HG03571 (cell line): Measurements from ENCODE around the gene ITGB7.
"Not testable (repeated sequence)": the region's sequence is repeated elsewhere in the genome, so short reads cannot be mapped to it uniquely, and the experiment has no call there.

Experiments used
- ATAC-seq: cut with Tn5 transposase; IDR thresholded peaks from one replicate; pipeline ENCODE4 v1.9.1; 2021; ENCODE audit not compliant: unreplicated experiment

ITGB7 gene

DNA sequence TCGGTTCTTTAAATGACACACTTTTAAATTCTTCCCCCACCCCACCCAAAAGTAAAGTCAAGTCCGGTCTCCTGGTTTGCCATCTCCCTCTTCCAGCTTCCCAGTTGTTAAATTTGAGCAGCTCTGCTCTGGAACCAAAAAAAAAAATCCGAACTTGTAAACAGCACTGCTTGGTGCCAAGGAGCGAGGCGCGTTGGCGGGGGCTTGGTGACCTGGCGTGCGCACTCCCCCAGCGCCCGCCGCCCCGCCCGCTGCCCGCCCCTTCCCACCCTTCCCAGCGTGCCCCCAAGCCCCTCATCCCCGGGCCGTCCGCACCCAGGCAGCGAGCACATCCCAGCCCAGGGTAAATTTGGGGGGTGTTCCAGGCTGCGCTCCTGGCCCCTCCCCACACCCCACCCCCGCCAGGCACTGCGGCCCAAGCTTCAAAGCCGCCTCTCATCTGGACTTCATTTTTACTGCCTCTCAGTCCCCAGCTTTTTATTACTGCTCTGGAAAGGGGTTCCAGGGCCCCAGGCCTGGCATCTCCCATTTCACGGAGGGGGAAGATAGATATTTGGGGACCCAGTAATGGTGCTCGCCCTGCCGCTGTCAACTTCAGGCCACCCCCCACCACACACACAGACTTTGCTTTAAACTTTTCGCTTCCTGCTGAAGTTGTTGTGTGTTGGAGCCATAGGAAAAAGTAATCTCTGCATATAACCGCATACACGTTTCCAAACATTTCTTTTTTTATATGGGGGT is 11.7 kb upstream of the ITGB7 start:
- no peak for ATAC-seq

DNA sequence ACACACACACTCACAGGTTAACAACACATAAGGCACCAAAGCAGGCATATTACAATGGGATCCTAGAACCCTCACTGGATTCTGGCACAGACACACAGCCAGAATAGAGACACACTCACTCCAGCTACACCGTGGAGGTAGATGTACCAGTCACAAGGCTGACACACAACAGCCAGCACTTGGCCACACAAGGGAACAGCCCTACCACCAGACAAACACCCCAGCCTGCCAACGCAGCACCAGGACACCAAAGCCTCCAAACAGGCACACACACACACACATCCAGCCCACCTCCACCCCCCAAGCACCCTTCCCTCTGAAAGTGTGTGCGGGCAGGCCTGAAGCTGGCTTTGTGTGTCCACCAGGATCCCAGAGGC is 10.9 kb upstream of the ITGB7 start:
- no peak for ATAC-seq

DNA sequence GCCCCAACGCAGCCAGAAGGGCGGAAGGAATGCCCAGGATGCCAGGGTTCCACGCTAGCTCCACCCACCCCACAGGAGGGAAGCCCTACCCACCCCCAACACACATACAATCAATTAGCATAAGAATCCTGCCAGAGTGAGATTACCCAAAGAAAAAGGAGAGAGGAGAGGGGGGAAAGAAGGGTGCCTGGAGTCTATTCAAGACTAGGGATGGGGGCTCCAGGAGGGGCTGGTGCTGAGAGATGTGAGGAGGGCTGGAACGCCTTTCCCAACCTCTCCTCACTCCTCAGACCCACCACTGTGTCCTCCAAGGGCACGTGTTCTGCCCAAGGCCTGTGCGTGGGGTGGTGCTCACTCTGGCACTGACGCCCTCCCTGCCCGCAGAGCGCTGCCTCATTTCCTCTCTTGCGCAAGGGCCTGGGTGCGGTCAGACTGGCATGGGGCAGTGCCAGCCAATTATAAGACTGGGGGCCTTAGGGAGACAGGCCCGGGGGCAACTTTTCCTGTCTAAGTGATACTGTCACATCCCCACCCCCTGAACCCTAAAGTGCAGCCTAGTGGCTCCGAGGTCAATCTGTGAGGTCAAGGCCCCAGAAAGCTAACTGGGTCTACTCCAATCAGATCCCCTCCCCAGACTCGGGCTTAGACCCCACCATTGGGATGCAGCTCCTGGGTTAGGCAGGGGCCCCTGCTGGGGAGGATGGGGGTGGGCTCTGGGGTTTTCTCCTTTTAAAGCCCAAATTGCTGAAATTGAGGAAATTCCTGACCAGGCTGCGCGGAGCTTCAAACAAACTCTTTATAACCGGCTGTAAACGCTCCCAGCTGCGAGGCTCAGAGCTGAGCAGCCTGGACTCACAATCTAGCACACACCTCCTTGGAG is 10.2 kb upstream of the ITGB7 start:
- ATAC-seq: no peak

DNA sequence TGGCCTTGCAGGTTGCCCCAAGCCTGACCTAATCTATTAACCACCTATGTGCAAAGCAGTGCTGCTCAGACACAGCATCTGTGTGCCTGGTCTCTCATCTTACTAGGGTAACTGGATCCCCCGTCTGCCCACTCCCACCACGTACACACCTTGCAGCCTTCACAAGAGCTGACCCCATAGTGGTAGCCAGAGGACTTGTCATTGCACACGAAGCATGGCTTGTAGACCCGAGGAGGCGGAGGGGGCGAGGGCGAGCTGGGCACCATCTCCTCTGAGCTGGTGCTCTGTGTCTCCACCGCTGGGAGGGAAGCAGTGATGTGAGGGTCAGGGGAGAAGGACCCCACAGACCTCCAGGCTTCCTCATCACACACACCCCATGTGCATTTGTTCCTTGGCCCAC is 8.4 kb upstream of the ITGB7 start:
- ATAC-seq: no peak

DNA sequence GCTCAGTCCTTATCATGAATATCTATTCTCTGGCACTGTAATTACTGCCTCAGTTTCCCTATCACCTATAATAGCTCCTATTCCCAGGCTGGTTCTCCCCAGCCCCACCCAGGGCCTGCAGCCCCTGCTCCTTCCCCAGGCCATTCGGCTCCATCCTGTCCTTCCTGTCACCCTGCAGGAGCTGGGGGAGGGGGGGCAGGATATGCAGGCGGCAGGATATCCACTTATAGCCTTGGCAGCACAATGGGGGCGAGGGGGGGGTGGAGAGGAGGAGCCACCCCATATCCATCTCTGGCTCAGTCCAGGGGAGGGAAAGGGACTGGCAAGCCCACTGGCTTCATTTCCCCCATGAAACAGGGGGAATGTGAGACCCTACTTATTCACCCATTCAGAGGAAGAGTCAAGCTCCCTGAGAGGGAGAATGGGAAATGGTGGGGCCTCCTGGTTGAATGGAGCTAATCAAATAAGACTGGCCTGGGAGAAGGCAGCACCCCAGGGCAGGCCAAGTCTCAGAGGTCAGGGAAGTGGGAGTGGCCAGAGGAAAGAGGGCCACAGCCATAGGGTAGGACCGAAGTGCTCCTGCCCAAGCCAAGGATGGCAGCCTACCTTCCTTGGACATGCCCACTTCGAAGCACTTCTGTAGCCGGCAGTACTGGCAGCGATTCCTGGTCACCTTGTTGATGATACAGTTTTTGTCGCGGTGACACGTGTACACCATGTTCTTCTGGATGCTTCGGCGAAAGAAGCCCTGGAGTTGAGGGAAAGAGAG is 7.8 kb upstream of the ITGB7 start:
- ATAC-seq: no peak

DNA sequence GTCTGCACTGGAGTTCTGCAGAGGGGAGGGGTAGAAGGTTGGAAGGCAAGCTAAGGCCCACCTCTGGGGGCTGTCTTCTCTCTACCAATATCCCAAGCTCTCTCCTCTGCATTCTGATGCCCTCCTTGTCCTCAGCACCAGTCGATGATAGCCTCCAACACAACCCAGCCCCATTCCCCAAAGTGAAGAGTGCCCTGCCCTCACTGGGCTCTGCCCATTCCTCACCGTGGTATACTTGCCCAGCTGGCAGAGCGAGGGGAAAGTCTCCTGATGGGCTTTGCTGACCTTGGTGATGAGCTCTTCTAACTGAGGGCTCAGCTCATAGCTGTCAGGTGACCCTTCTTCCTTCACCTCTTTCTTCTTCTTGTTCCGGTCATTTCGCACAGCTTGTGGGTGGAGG is 7.2 kb upstream of the ITGB7 start:
- no peak for ATAC-seq

DNA sequence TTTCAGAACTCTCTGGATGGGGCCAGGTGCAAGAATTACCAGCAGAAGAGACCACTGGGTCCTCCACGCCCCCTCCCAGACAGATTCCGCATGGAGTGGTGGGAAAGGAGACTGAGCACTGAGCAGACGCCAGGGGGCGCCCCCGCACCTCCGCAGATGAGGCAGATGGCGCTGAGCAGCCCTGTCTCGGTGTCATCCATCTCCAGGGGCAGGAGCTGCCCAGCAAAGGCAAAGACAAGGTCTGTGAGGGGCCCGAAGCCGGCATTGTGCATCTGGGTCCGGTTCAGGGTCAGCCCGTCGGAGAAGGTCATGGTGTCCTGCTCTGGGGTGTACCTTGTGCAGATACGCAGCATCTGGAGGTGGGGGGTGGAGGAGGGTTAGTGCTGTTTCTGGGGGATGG is 6.3 kb upstream of the ITGB7 start:
- ATAC-seq: no peak

DNA sequence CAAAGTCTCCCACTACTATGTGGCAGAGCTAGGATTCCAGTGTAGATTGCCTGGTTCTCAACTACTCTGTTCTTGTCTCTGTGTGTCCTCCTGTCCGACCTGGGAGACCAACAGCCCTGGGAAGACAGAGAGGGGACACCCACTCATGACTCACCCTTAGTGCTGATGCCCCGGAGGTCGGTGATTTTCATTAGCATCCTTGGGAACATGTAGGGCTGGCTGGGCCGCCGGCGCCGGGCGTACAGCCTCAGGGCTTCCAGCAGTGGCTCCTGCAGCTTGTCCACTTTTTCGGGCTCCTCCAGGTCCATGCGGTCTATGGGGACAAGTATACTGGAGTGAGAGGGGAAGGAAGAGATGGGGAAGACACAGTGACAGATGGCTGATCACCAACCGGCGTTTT is 5.9 kb upstream of the ITGB7 start:
- ATAC-seq: no peak

DNA sequence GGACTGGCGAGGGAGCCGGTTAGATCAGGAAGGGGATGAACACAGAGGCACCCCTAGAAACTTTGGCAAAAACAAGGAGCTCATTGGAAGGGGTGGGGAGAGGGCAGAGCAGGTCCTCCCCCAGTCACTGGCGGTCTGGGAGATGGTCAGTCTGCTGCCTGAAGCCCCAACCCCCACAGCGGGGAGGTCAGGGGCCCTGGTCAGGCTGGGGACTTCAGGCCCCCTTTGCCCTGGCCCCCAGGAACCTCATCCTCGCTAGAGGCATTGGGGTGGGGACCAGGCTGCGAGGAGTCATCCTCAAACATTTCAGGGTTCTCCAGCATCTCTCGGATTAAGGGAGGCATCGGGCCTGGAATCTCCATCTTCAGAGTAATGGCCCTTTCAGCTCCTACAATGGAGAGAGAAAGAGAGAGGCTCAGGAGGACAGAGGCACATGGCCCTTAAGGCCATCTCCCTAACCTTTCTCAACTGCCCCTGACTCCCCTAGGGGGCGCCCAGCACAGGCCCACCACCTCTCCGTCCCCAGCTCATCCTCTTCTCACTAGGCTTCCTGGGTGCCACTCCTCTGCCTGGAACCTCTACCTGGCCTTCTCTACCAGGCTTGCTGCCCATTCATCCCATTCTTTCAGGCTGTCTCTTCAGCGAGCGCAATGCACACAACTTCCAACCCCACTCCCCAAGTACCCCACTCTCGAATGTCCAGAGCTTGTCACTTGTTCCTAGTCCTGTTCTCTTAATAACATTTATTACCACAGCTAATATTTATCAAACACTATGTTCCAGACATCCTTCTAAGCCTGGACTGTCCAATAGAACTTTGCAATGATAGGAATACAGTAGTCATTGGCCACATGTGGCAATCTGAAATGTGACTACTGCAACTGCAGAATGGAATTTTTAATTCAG is 4.7 kb upstream of the ITGB7 start:
- no peak for ATAC-seq

DNA sequence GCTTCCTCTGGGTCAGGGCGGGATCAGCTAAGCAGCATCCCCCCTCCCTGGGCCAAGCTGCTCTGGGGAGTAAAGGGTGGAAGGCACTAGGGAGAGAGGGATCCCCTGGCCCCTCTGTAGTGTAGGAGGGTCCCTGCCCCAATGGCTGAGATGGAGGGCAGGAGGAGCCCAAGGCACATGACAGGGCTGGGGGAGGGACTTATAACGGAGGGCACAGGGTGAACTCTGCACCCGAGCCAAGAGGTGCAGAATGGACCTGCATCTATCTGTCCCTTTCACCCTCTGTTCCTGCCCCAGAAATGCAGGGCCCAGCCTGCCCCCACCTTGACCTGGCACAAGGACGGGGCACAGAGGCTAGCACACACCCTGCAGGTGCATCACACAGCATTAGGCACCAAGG is 3.8 kb upstream of the ITGB7 start:
- ATAC-seq: no peak

DNA sequence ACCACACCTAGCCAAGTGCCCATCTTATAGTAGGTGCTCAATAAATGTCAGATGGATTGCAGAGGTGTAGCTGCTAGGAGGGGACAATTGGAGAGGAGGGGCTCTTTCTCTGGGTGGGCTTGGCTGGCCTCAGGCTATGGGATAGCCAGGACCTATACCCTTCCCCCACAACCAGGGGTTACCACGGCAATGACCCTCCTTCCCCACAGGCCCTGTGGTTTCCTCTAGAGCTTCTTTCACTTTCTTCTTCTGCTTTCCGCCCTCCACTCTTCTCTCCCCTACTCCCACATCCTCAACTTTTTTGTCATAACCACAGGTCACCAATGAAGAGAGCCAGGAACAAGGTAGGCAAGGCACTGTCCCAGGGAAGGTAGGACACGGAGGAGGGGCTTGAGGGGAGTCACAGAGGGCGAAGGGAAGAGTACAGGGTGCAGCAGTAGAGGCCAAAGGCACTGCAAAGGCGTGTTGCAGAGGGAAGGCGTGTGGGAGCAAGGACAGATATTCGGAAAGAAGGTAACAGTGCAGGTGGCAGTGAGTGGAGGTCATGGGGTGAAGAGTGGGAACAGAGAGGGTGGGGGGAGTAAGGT is 1.9 kb upstream of the ITGB7 start:
- peak; percentile 38 for ATAC-seq

DNA sequence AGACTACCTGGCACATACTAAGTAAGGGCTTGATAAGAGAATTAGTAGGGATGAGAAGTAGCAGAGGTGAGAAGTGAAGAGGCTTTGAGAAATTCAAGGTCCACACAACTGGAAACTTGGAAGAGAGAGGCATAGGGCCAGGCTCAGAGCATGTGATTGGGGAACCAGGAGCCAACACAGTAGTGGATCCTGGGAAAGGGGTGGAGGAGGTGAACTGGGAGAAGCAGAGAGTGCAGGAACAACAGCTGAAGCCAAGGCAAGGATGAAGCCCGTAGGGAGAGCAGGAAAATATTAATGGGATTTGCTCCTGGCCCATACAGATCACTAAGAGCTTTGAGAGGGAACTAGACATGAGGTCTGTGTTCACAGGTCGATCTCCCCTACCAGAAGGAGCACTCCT is 1.4 kb upstream of the ITGB7 start:
- no peak for ATAC-seq

DNA sequence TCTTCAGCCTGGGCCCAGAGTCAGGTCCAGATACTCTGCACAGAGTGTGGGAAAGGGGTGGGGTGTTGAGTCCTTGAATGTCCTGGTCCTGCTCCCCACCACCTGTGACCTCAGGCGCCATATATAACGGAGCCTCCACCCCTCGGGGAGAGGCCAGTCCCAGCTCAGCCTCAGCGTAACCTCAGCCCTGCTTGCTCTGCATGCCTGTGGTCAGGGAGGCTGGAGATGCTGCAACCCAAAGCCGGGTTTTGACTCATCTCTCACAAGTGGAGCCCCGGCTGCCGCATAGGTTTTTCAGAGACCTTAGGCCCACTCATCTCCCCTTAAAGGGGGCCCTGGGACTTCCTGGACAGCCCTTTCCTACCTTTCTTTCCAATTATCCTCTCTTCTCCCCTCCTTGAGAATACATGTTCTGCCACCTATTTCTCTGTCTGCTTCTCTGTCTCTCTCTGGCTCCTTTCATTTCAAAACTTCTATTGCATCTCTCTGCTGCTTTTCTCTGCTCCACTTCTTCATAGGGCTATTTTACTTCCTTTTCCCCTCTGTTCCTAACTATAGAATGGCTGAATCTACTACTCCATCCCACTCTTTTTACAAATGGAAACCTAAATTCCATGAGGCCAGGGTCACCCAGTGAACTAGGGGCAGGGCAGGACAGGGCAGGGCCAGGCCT is 1.2 kb downstream of the ITGB7 start:
- ATAC-seq: peak; percentile 68

DNA sequence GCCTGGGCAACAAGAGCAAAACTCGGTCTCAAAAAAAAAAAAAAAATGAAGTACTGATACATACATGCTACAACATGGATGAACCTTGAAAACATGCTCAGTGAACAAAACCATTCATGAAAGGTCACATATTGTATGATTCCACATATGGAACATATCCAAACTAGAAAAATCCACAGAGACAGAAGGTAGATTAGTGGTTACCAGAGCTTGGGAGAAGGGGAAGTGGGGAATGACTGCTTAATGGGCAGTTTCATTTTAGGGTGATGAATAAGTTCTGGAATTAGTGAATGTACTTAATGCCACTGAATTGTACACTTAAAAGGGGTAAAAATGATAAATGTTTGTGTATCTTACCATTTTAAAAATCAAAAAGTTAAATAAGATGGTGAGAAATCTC is 2.7 kb downstream of the ITGB7 start:
- no peak for ATAC-seq

DNA sequence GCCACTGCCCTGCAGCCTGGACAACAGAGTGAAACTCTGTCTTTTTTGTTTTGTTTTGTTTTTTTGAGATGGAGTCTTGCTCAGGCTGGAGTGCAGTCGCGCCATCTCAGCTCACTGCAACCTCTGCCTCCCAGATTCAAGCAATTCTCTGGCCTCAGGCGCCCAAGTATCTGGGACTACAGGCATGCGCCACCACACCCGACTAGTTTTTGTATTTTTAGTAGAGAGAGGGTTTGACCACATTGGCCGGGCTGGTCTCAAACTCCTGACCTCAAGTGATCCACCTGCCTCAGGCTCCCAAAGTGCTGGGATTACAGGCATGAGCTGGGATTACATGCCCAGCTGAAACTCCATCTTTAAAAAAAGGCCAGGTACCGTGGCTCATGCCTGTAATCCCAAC is 4.7 kb downstream of the ITGB7 start:
- not testable (repeated sequence) for ATAC-seq

DNA sequence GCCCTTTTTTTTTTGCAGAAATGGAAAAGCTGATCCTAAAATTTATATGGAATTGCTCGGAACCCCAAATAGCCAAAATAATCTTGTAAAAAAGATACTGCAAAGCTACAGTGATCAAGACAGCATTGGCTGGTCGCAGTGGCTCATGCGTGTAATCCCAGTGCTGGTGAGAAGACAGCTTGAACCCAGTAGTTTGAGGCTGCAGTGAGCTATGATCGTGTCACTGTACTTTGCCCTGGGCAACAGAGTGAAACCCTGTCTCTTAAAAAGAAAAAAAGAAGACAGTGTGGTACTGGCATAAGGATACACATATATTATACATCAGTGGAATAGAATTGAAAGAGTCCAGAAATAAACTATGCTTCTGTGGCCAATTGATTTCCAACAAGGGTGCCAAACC is 5.4 kb downstream of the ITGB7 start:
- ATAC-seq: no peak

DNA sequence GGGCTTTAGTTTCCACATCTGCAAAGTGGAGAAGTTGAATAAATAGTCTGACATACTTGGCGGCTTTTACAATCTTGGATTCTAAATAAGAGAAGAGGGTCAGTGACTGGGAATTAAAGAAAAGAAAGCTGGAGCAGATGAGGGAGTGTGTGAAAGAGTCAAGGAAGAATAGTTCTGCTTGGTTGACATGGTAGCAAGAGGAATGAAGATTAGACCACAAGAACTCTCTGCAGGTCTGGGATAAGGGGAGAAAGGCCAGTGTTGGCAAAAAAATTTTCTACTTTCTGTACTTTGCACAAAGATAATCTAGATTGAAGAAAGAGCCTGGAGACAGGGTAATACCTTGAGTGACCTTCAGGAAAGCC is 5.9 kb downstream of the ITGB7 start:
- no peak for ATAC-seq

DNA sequence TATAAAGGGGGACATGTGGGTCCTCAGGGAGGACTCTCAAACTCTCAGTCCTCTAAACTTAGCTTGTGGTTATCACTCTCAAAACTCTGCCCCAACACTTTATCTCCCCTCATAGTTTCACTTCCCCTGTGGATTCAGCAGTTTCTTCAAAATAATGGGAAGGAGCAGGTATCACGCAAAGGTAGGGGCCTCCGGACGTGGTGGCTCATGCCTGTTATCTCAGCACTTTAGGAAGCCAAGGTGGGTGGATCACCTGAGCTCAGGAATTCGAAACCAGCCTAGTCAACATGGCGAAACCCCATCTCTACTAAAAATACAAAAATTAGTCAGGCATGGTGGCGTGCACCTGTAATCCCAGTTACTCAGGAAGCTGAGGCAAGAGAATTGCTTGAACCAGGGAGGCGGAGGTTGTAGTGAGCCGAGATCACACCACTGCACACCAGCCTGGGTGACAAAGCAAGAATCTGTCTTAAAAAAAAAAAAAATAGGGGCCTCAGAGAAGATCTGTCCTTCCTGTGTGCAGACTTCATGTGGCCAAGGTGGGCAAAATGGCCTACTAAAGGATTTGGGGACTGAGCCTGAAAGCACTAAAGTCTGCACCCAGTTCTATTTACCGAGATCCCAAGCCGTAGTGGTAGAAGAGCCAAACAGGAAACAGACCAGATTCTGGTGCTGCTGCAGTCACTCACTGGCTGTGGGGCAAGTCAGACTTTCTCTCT is 6.4 kb downstream of the ITGB7 start:
- peak; percentile 36 for ATAC-seq

DNA sequence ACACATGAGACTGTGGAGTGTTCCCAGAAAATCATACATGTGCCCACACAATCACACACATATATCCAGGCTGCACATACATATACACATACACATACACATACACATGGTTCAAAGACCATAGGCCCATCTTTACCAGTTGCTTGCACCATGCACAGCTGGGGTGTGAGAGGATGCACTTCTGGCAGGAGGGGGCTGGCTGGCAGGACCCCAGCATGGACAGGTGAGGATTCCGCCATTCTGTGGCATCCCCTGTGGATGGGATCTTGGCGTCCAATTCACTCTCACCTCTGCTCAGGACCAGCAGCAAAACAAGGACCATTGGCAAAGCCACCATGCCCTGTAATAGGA is 7.0 kb downstream of the ITGB7 start:
- peak; percentile 4 for ATAC-seq
